Measurements from ENCODE around the gene SLC8A2.
"Not testable (repeated sequence)": the region's sequence is repeated elsewhere in the genome, so short reads cannot be mapped to it uniquely, and the experiment has no call there.

SLC8A2 gene

GRCh38 chr19:47407417-47407774 is 64.3 kb downstream of the SLC8A2 start:
- DNase-seq: no peak

DNA sequence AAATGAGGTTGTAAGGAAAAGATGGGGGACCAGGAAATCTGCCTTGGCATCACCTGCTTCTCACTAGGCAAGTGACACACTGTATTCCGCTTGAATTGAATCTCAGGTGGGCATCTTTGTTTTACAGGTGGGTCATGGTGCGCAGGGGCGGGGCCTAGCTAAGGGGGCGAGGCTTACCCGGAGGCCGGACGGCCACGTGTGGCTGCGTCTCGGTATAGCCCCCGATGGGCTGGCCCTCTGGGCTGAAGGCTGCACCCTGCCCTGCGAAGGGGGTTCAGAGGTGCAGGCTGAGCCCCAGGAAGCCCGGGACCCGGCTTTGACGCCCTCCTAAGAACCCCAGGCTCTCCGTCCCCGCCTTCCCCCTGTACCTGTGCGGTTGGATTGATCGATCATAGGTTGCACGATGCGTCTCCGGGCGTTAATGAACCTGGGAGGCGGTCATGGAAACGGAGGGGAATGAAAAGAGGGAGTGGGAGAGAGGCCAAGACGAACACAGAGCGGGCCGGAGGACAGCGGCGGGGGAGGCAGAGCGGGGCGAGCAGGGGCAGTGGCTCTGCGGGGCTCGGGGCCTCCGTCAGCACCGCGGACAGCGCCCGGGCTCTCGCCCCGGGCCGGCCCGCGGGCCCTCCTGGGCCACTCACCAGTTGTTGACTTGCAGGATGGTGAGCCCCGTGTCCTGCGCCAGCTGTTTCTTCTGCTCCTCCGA is 64.8 kb downstream of the SLC8A2 start:
- no peak for DNase-seq

DNA sequence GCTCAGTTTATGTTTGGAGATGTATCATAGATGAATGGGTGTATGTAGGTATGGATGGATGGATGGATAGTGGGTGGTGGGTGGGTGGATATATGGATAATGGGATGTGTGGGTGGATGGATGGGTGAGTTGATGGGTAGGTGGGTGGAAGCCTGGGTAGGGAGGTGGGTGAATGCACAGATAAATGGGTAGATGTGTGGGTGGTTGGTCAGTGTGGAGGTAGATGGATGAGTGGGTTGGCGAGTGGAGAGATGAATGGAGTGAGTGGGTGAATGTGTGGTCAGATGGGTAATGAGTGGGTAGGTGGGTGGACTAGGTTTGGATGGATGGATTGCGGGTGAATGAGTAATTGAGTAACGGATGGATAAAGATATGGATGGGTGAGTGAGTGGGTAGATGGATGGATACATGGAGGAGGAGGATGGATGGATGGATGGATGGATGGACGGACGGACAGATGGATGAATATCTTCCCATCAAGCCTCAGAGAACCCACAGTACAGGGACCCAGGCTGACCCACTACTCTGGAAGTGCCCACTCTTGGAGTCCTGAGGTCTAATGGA is 65.8 kb downstream of the SLC8A2 start:
- DNase-seq: no peak

- no peak for DNase-seq
Observed at GRCh38 chr19:47405197-47405550, 66.5 kb downstream of the SLC8A2 start.

- no peak for DNase-seq
Observed at GRCh38 chr19:47404334-47405196, 67.1 kb downstream of the SLC8A2 start.

DNA sequence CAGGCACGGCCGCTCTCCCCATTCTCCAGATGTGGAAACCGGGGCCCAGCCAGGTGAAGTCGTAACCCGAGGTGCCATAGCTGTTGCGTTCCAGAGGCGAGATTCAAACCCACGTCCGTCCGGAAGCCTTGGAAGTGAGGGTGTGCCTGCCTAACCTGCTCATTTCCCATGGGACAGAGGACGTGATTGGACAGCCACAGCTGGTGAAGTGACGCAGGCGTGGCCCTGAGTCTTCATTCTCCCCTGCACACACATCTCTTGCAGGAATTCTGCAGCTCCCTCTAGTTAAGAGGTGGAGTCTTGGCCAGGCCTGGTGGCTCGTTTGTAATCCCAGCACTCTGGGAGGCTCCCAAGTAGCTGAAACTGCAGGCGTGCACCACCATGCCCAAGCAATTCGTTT is 69.2 kb downstream of the SLC8A2 start:
- no peak for DNase-seq

- DNase-seq: no peak
Observed at GRCh38 chr19:47398707-47399597, 72.7 kb downstream of the SLC8A2 start.

DNA sequence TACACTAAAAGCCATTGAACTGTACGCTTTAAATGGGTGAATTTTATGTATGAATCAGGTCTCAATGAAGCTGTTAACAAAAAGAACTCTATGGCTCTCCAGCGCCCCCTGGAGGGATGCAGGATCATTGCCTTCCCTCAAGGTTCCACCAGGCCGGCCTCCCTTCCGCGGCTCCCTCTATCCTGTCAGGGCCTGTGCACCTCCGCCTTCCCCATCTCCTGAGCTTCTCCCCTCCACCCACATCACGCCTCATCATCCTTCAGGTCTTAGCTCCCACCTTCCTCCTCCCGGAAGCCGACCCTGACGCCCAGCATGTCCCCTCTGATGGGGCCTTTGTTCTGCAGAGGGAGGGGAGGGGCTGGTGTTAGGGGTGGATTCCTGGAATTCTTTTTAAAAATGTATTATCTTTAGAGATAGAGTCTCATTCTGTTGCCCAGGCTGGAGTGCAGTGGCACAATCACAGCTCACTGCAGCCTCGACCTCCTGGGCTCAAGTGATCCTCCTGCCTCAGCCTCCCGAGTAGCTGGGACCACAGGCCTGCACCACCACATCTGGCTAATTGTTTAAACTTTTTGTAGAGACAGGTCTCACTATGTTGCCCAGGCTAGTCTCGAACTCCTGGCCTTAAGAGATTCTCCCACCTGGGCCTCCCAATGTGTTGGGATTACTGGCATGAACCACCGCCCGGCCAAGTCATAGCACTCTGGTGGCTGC is 80.0 kb downstream of the SLC8A2 start:
- peak; percentile 42 to 73 for DNase-seq

DNA sequence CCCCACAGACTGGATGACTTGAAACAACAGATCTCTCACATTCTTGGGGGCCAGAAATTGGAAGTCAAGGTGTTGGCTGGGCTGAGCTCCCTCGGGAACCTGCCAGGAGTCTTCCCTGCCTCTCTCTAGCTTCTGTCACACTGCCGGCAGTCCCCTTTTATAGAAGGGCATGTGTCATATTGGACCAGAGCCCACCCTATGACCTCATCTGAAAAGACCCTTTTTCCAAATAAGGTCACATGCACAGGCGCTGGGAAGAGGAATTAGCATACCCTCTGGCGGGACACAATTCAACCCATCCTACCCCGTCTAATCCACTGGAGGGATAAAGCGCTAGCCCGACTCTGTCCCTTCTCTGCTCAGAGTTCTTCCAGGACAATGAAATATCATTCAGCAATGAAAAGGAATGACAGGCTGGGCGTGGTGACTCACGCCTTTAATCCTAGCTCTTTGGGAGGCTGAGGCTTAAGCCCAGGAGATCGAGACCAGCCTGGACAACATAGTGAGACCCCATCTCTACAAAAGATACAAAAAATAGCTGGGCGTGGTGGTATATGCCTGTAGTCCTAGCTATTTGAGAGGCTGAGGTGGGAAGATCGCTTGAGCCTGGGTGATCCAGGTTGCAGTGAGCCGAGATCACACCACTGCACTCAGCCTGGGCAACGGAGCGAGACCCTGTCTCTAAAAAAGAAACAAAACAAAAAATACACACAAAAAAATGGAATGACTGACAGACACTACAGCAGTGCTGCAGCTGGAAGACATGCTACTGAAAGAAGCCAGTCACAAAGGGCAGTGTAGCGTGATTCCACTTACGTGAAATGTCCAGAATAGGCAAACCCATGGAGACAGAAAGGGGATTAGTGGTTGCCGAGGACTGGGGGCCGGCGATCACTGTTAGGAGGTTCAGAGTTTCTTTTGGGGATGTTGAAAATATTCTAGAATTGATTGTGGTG is 80.9 kb downstream of the SLC8A2 start:
- peak; percentile 10 to 40 for DNase-seq

GRCh38 chr19:47389150-47389556 is 82.5 kb downstream of the SLC8A2 start:
- DNase-seq: no peak

- not testable (repeated sequence) for DNase-seq
Observed at GRCh38 chr19:47388721-47389120, 83.0 kb downstream of the SLC8A2 start.

DNA sequence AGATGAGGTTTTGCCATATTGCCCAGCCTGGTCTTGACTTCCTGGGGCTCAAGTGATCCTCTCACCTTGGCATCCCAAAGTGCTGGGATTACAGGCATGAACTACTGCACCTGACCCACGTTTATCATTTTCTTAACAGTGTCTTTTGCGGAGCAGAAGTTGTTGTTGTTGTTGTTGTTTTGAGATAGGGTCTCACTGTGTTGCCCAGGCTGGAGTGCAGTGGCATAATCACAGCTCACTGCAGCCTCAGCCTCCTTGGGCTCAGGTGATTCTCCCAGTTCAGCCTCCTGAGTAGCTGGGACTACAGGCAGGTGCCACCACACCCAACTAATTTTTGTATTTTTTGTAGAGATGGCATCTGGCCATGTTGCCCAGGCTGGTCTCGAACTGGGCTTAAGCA is 84.1 kb downstream of the SLC8A2 start:
- DNase-seq: not testable (repeated sequence)

GRCh38 chr19:47386582-47386981 is 85.1 kb downstream of the SLC8A2 start:
- not testable (repeated sequence) for DNase-seq

DNA sequence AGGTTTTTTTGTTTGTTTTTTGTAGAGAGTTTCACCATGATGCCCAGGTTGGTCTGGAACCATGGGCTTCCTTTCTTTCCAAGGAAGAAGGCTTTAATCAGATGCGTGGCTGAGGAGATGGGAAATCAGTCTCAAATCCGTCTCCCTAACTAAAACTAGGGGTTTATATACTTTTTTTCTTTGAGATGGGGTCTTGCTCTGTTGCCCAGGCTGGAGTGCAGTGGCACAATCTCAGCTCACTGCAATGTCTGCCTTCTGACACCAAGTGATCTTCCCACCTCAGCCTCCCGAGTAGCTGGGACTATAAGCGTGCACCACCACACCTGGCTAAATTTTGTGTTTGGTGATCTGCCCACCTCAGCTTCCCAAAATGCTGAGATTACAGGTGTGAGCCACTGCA is 87.2 kb downstream of the SLC8A2 start:
- not testable (repeated sequence) for DNase-seq

DNA sequence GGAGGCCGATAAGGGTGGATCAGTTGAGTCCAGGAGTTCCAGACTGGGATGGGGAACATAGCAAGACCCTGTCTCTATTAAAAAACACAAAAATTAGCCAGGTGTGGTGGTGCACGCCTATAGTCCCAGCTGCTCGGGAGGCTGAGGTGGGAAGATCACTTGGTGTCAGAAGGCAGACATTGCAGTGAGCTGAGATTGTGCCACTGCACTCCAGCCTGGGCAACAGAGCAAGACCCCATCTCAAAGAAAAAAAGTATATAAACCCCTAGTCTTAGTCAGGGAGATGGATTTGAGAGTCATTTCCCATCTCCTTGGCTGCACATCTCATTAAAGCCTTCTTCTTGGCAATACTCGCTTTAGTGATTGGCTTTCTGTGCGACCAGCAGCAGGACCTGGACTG is 87.8 kb downstream of the SLC8A2 start:
- DNase-seq: not testable (repeated sequence)

DNA sequence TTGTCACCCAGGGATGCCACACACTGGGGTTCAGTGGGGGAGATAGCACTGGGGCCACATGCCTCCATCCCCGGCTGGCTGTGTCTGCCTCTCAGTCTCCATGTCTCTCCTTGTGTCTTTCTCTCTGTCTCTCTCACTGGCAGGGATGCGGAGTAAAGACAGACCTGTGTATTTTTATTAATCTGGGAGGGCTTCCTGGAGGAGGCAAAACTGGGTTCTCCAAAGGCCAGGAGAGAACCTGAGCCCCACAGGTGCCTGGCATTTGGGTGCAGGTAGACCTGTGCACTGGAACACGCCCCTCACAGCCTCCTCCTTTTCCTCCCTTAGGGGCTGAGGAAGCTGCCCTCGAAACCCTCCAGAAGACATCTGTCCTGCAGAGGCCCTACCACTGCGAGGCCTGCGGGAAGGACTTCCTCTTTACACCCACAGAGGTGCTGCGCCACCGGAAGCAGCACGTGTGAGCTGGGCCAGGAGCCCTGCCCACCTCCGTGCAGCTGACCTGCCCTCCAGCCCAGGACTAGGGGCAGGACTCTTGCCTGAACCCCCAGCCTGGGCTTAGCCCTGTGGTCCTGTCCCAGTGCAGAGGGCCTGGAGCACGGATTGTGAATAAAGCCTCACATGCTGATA is 89.9 kb downstream of the SLC8A2 start:
- no peak for DNase-seq

DNA sequence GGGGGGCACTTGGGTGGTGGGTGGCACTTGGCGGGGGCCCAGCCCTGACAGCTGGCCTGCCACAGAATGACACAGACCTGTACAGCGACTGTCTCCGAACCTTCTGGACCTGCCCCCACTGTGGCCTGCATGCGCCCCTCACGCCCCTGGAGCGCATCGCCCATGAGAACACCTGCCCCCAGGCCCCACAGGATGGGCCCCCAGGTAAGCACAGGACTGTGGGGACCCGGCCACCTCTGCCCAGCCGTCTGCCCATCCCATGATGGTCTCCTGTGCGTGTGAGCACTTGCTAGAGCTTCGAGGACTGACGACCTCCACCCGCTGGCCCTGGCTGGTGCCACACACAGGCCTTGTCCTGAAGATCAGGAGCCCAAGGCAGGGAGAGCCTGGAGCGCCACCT is 90.6 kb downstream of the SLC8A2 start:
- no peak for DNase-seq

- DNase-seq: no peak
Observed at GRCh38 chr19:47380559-47380958, 91.1 kb downstream of the SLC8A2 start.

DNA sequence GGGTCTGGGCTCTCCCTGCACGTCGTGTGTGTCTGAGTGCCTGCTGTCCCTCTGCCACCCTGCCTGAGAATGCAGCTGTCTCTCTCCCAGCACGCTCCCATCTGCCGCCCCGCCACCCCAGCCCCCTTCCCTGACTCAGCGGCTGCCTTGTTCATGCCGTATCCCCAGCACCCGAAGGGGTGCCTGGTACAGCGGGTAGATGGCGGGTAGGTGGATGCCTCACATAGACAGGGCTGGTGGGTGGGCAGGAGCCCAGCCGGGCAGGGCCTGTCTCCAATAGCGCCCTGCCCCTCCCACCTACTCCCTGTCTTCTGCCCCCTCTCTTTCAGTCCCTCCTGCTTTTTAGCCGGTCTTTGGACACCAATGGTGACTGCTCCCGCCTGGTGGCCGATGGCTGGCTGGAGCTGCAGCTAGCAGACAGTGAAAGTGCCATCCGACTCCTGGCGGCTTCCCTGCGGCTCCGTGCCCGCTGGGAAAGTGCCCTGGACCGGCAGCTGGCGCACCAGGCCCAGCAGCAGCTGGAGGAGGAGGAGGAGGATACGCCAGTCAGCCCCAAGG is 92.2 kb downstream of the SLC8A2 start:
- no peak for DNase-seq

DNA sequence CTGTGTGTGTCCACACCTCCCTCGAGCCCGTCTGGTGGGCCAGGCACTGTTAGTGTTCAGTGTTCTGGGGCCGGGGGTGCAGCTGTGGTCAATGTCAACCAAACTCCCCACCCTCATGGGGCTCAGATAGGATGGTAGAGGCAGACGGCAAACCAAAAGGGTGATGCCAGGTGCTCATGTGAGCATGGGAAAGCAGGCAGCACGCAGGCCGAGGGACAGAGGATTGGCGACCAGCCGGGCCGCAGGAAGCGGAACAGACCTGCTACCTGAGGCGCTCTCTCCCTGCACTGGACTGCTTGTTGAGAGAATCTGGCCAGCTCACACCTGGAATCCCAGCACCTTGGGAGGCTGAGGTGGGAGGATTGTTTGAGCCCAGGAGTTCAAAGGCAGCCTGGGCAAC is 93.4 kb downstream of the SLC8A2 start:
- no peak for DNase-seq
